HFF-Myc (cell line): ENCODE measurements around the gene LRP8.

Experiments used
- DNase-seq: peaks from one replicate; pipeline ENCODE4 v3.0.0-alpha.2; 2011; ENCODE audit warnings: low read depth; ENCODE audit errors: extremely low read depth
- H3K4me3 ChIP-seq: replicated peaks from 2 replicates; pipeline ENCODE4 v1.5.1; 2011; ENCODE audit warnings: low read depth, mild to moderate bottlenecking, control low read depth, low read length
- CTCF ChIP-seq: IDR thresholded peaks from 2 replicates; pipeline ENCODE4 v1.5.1; 2012; ENCODE audit warnings: mild to moderate bottlenecking, low read depth, low read length, control low read depth; ENCODE audit errors: missing control alignments

The LRP8 gene

GRCh38 chr1:53371851-53372250 lies 44.0 kb upstream of the LRP8 start:
- DNase-seq = no peak
- TF ChIP-seq CTCF = no peak
- no peak overlapping the region for H3K4me3 ChIP-seq

- no peak overlapping the region for H3K4me3 ChIP-seq
- no peak for TF ChIP-seq CTCF
- no peak for DNase-seq
These were observed 43.3 kb upstream of the LRP8 start for GRCh38 chr1:53371121-53371666.

DNA sequence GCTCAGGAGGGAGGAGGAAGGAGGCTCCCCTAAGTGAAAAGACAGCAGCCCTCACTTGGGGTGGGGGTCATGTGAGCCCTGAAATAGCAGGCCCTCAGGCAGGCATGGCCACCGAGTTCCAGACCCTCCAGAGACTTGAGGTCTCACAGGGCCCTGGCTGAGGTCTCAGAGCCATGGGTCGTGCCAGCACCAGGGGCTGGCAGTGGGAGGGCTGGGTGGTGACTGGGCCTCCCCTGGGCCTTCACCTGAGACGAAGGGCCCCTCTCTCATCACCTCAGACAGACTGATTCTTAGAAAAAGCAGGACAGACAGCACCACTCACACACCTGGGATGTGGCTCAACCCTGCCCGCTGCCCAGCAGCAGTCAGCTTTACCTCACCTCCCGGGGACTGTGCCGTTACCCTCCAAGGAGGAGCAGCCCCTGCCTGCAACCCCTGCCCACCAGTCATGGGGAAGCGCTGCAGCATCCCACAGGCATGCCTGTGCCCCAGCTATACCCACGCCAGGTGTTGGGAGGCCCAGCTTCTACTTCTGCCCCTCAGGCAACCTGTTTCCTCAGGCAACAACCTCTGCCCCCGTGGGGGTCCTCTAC lies 42.6 kb upstream of the LRP8 start:
- TF ChIP-seq CTCF = no peak
- no peak for DNase-seq

DNA sequence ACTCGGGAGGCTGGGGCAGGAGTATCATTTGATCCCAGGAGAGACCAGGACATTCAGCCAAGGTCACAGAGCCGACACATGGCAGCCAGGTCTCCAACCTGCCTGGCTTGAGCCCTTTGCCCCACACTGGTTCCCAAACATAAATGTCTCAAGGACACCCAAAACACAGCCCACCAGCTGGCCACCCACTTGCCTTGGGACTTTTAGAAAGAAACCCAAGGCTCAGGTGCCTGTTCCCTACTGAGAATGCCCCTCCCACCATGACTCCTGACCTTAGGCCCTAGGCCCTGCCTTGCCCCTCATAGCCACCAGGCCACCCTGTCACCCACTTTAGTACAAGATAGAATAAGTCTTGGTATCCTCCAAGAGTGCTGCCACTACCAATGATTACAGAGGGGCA lies 41.9 kb upstream of the LRP8 start:
- no peak for DNase-seq
- H3K4me3 ChIP-seq = no peak overlapping the region
- no peak for TF ChIP-seq CTCF

More for the DNA sequence above, 42.6 kb upstream of the LRP8 start:
- H3K4me3 ChIP-seq = no peak overlapping the region

DNA sequence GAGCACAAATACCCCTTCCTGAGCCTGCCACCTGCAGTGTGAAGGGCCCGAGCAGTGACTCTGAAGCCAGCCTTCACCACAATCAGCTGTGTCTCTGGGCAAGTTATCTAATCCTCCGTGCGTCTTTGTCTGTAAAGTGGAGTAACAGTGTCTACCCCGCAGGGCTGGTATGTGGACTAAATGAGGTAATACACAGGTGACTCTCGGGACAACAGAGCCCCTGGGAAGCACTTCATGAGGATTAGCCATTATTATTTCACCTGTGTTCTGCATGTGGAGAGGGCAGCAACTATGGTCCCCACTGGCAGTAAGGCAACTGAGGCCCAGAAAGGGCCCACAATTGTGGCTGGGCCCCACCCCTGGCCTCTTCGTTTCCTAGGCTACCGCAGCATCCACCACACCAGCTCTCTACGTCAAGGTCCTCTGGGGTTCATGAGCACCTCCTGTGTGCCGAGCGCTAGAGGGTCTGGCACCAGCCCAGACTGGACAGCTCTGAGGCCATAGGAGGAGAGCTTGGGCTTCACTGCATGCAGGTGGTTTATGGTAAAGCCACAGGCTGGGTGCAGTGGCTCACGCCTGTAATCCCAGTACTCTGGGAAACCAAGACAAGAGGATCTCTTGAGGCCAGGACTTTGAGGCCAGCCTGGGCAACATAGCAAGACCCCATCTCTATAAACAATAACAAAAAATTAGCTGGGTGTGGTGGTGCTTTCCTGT lies 41.3 kb upstream of the LRP8 start:
- H3K4me3 ChIP-seq = no peak overlapping the region
- no peak for TF ChIP-seq CTCF
- no peak for DNase-seq

- DNase-seq = no peak
- no peak overlapping the region for H3K4me3 ChIP-seq
- no peak for TF ChIP-seq CTCF
These were observed 40.6 kb upstream of the LRP8 start for GRCh38 chr1:53368314-53369033.
